Muscle layer of colon (tissue), 2 donors: ENCODE data around the gene CSNK1G3.
"Not testable (repeated sequence)": the region's sequence is repeated elsewhere in the genome, so short reads cannot be mapped to it uniquely, and the experiment has no call there.

Source experiments
- H3K27ac ChIP-seq: one replicate; pipeline ENCODE4 v1.7.0; 2013; ENCODE audit warnings: low read depth, mild to moderate bottlenecking, low read length, moderate library complexity
- H3K27me3 ChIP-seq, 2 donors: one replicate each; pipeline ENCODE4 v1.7.0; 2013; ENCODE audit warnings: low read length in 2 of 2, mild to moderate bottlenecking in 2 of 2; ENCODE audit not compliant: insufficient read depth in 2 of 2, control insufficient read depth in 1 of 2
- H3K36me3 ChIP-seq: one replicate; pipeline ENCODE4 v1.7.0; 2013; ENCODE audit warnings: mild to moderate bottlenecking, low read length; ENCODE audit not compliant: insufficient read depth
- H3K4me1 ChIP-seq: one replicate; pipeline ENCODE4 v1.7.0; 2013; ENCODE audit warnings: mild to moderate bottlenecking, low read length; ENCODE audit not compliant: insufficient read depth
- H3K4me3 ChIP-seq, 2 donors: one replicate each; pipeline ENCODE4 v1.7.0; 2013; ENCODE audit warnings: low read length in 2 of 2, low read depth in 1 of 2, mild to moderate bottlenecking in 1 of 2, moderate library complexity in 1 of 2
- H3K9ac ChIP-seq: one replicate; pipeline ENCODE4 v1.7.0; 2013; ENCODE audit warnings: low read length
- H3K9me3 ChIP-seq: one replicate; pipeline ENCODE4 v1.7.0; 2013; ENCODE audit warnings: mild to moderate bottlenecking, low read length
- donor health status: abdominal sarcoma.
- donor health status: Adenocarcinoma of cecum.

The CSNK1G3 gene

DNA sequence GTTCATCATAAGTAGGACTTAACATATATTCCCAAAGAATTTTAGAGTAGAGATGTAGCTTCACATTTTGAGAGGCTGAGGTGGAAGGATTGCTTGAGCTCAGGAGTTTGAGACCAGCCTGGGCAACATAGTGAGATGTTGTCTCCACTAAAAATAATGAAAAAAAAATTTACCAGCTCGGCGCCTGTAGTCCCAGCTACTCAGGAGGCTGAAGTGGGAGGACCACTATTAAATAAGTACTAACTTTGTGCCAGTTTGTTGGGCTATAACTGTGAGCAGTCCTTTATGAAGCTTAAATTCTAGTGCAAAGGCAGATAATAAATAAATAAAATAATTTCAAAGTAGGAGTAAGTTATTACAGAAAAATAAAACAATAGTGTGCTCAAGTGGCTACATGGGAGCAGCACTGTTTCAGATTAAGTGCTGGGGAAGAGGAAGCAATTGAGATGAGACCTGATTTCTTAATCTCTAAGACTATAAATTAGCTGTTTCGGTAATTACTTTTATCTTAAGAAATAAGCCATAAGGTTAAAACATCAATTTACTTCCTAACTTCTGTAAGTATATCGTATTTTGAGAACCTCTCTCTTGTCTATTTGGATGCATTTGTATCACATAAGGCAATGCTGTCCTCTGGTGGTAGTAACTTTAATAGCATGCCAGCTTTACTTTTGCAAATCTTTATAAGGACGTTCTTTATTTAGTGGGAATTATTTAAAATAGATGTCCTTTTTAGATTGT lies 98.9 kb downstream of the CSNK1G3 start:
- H3K9me3 ChIP-seq, result no peaks in the 10 kb centered on the region
- no peaks in the 10 kb centered on the region for H3K27me3 ChIP-seq
- no peak overlapping the region for H3K9ac ChIP-seq
- peaks cover 9% of the 10 kb centered on the region for H3K36me3 ChIP-seq
- no peaks in the 10 kb centered on the region for H3K4me1 ChIP-seq
- no peak overlapping the region for H3K4me3 ChIP-seq
- H3K27ac ChIP-seq, result no peak overlapping the region

DNA sequence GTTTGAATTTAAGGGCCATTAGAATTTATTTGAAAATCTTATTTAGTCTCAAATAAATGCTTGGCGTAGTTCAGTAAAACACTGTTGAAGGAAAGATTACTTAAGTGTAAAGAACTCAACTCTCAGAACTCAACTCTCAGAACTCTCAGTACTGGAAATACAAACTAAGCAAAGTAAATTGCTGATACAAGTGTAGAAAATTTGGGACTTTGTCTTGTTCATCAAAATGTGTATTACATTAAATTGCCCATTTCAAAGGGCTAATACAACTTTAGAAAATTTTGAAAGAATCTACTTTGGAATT lies 99.4 kb downstream of the CSNK1G3 start:
- Histone ChIP-seq H3K4me3 (no peak overlapping the region), H3K9me3 (no peaks in the 10 kb centered on the region), H3K9ac (no peak overlapping the region), H3K27ac (no peak overlapping the region), H3K4me1 (no peaks in the 10 kb centered on the region), H3K27me3 (no peaks in the 10 kb centered on the region), H3K36me3 (peaks cover 9% of the 10 kb centered on the region)

DNA sequence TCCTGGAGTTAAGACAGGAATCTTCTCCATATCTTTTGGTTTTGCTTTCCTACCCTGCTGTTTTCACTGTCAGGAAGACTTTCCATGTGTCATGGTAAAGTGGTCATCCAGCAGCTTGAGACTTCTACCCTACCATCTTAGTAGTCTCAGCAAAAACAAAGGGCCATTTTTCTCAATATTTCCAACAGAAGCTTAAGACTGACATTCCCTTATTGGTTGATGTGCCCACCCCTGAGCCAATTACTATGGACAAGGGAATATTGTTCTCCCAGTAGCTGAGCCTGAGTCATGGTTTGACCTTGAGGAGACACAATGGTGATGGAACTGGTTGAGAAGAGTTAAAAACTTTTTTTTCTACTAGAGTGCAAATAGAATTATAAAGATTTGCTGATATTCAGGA lies 105.6 kb downstream of the CSNK1G3 start:
- Histone ChIP-seq H3K4me3 (no peak overlapping the region), H3K27me3 (no peaks in the 10 kb centered on the region), H3K9me3 (no peaks in the 10 kb centered on the region), H3K4me1 (no peaks in the 10 kb centered on the region), H3K27ac (no peak overlapping the region), H3K9ac (no peak overlapping the region), H3K36me3 (peaks cover 5% of the 10 kb centered on the region)

DNA sequence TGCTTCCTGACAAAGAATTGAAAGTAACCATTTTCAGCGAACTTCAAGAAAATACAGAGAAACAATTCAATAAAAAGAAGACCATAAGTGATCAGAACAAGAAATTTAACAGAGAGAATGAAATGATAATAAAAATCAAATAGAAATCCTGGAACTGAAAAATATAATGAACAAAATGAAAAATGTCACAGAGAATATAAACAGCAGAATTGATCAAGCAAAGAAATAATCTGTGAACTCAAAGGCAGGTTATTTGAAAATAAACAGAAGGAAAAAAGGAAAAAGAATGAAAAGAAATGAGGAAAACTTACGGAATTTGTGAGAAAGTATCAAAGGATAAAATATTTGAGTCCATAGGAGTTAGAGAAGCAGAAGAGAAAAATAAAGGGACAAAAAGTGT lies 114.1 kb downstream of the CSNK1G3 start:
- Histone ChIP-seq H3K27ac (no peak overlapping the region), H3K9me3 (no peaks in the 10 kb centered on the region), H3K4me1 (no peaks in the 10 kb centered on the region), H3K4me3 (no peak overlapping the region), H3K9ac (no peak overlapping the region), H3K36me3 (no peaks in the 10 kb centered on the region), H3K27me3 (no peaks in the 10 kb centered on the region)

GRCh38 chr5:123628860-123629544 lies 117.0 kb downstream of the CSNK1G3 start:
- Histone ChIP-seq H3K9me3 (no peaks in the 10 kb centered on the region), H3K4me1 (no peaks in the 10 kb centered on the region), H3K4me3 (no peak overlapping the region), H3K9ac (no peak overlapping the region), H3K27ac (no peak overlapping the region), H3K36me3 (no peaks in the 10 kb centered on the region), H3K27me3 (no peaks in the 10 kb centered on the region)

DNA sequence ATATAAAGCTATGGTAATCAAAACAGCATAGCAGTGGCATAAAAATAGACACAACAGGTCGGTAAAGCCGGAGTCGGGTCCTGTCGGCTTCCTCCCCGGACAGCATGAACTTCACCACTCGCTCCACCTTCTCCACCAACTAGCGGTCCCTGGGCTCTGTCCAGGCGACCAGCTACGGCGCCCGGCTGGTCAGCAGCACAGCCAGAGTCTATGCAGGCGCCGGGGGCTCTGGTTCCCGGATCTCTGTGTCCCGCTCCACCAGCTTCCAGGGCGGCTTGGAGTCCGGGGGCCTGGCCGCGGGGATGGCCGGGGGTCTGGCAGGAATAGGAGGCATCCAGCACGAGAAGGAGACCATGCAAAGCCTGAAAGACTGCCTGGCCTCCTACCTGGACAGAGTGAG lies 124.0 kb downstream of the CSNK1G3 start:
- Histone ChIP-seq H3K27ac (no peak overlapping the region), H3K36me3 (no peaks in the 10 kb centered on the region), H3K4me1 (no peaks in the 10 kb centered on the region), H3K4me3 (no peak overlapping the region), H3K27me3 (no peaks in the 10 kb centered on the region), H3K9me3 (no peaks in the 10 kb centered on the region), H3K9ac (no peak overlapping the region)

DNA sequence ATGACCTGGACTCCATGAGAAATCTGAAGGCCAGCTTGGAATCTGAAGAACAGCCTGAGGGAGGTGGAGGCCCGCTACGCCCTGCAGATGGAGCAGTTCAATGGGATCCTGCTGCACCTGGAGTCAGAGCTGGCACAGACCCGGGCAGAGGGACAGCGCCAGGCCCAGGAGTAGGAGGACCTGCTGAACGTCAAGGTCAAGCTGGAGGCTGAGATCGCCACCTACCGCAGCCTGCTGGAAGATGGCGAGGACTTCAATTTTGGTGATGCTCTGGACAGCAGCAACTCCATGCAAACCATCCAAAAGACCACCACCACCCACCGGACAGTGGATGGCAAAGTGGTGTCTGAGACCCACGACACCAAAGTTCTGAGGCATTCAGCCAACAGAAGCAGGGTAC lies 125.1 kb downstream of the CSNK1G3 start:
- H3K9ac ChIP-seq, H3K4me1 ChIP-seq, H3K36me3 ChIP-seq, H3K4me3 ChIP-seq, H3K27me3 ChIP-seq, H3K27ac ChIP-seq, H3K9me3 ChIP-seq: not testable (repeated sequence)

DNA sequence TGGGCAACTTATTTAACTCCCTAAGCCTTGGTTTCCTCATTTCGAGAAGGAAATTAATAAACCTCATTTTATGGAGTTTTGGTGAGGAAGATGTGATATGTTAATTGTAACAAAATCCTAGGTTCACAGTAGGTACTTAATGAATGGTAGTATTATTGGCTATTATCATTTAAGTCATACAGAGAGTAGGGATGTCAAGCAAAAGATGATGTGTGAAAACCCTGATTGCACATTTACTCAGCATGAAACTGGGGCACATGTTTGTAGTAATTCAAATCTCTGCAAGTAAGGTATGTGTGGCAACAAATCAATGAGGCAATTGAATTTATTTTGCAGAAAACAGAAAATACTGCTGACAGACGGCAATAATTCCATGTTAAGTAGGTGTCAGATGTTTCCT lies 127.3 kb downstream of the CSNK1G3 start:
- Histone ChIP-seq H3K27me3 (no peaks in the 10 kb centered on the region), H3K27ac (no peak overlapping the region), H3K4me3 (no peak overlapping the region), H3K36me3 (no peaks in the 10 kb centered on the region), H3K9me3 (no peaks in the 10 kb centered on the region), H3K4me1 (no peaks in the 10 kb centered on the region), H3K9ac (no peak overlapping the region)

DNA sequence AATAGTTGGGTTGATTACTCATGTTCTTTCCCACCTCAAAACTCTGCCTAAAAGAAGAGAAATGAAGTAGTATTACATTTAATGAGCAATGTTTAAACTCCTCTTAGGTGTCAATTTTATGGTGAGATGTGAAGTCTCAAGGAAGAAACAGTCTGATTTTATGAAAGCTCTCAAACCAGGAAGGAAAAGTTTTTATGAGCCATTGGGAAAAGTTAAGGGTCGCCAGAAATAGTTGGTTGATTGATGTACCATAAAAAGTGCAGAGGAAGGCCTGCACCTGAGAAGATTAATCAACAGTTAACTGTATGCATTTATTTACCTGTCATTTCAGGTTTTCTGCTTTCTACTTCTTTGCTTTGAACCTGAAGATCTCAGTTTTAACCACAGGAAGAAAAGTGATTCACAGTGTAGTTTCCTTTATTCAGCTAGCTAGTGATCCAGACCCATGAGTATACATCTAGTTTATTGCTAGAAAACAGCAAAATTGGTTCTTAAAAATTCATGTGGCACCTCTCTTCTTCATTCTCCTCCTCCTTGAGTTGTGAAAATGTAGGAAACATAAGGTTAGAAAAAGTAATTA lies 133.1 kb downstream of the CSNK1G3 start:
- no peak overlapping the region for H3K27ac ChIP-seq
- no peak overlapping the region for H3K9ac ChIP-seq
- H3K4me3 ChIP-seq, result no peak overlapping the region
- H3K9me3 ChIP-seq, result no peaks in the 10 kb centered on the region
- H3K36me3 ChIP-seq, result no peaks in the 10 kb centered on the region
- H3K4me1 ChIP-seq, result no peaks in the 10 kb centered on the region
- no peaks in the 10 kb centered on the region for H3K27me3 ChIP-seq

GRCh38 chr5:123647066-123647465 lies 135.1 kb downstream of the CSNK1G3 start:
- Histone ChIP-seq H3K27ac (no peak overlapping the region), H3K4me3 (no peak overlapping the region), H3K4me1 (no peaks in the 10 kb centered on the region), H3K9me3 (no peaks in the 10 kb centered on the region), H3K36me3 (no peaks in the 10 kb centered on the region), H3K9ac (no peak overlapping the region), H3K27me3 (no peaks in the 10 kb centered on the region)

GRCh38 chr5:123651234-123651633 lies 139.3 kb downstream of the CSNK1G3 start:
- Histone ChIP-seq H3K36me3 (no peaks in the 10 kb centered on the region), H3K4me3 (no peak overlapping the region), H3K27me3 (no peaks in the 10 kb centered on the region), H3K9ac (no peak overlapping the region), H3K27ac (no peak overlapping the region), H3K9me3 (no peaks in the 10 kb centered on the region), H3K4me1 (no peaks in the 10 kb centered on the region)

GRCh38 chr5:123659011-123659410 lies 147.0 kb downstream of the CSNK1G3 start:
- H3K4me1 ChIP-seq, result no peaks in the 10 kb centered on the region
- H3K4me3 ChIP-seq, result no peak overlapping the region
- no peak overlapping the region for H3K9ac ChIP-seq
- no peaks in the 10 kb centered on the region for H3K36me3 ChIP-seq
- no peaks in the 10 kb centered on the region for H3K9me3 ChIP-seq
- H3K27ac ChIP-seq, result no peak overlapping the region
- no peaks in the 10 kb centered on the region for H3K27me3 ChIP-seq
